ENCODE measurements around the gene ZIC2. TPM values are rescaled to one million over a fixed set of nuclear protein-coding genes. Genes with fewer than 3 reads are reported as not detected.

Gene ZIC2
- total RNA-seq, 1 donor from 2014 or later, result 52.4 TPM

DNA sequence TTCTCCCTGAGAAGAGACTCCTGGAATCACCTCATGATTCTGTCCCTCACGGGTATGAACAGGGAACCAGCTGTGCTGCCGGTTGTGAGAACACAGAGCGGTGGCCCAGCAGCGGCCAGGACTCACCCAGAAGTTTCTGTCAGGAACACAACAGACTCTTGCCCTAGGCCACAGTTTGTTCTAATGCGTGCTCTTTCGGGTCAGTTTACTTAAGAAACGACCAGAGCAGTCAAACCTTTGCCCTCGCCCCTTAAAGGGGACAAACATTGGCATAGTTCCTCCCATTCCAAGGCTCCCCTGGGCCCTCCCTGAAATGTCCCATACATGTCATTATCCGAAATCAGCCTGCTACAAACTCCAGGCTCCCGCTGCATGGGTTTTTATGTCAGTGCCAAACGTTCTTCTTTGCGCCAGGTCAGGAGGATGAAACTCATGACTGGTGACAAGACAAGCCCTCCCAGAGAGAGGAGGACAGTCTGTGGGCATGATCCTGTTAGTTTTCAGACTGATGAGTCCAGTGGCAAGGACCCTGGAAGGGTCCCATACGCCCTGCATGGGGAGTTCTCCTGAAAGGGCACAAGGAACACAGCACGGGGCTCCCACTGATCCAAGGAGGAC, 28.3 kb upstream of the ZIC2 start:
- DNase-seq (ENCODE audit: low spot score), result no peak
- no peak overlapping the region for H3K27ac ChIP-seq
- no peak overlapping the region for H3K4me2 ChIP-seq
- peaks cover 82% of the 10 kb centered on the region for H3K4me1 Mint-ChIP-seq
- TF ChIP-seq, protein P1, sequence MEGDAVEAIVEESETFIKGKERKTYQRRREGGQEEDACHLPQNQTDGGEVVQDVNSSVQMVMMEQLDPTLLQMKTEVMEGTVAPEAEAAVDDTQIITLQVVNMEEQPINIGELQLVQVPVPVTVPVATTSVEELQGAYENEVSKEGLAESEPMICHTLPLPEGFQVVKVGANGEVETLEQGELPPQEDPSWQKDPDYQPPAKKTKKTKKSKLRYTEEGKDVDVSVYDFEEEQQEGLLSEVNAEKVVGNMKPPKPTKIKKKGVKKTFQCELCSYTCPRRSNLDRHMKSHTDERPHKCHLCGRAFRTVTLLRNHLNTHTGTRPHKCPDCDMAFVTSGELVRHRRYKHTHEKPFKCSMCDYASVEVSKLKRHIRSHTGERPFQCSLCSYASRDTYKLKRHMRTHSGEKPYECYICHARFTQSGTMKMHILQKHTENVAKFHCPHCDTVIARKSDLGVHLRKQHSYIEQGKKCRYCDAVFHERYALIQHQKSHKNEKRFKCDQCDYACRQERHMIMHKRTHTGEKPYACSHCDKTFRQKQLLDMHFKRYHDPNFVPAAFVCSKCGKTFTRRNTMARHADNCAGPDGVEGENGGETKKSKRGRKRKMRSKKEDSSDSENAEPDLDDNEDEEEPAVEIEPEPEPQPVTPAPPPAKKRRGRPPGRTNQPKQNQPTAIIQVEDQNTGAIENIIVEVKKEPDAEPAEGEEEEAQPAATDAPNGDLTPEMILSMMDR (IDR thresholded peaks at IDR 0.05), result no peak
- TF ChIP-seq EZH2 (IDR thresholded peaks at IDR 0.05) (no peak), EZH2phosphoT487 (IDR thresholded peaks at IDR 0.05) (no peak)
- H3K9me3 Mint-ChIP-seq, result no peaks in the 10 kb centered on the region
- no peak overlapping the region for H3K9ac ChIP-seq
- H3F3A ChIP-seq (ENCODE audit: low read depth), result peaks cover 49% of the 10 kb centered on the region
- peaks cover 4% of the 10 kb centered on the region for H3K36me3 Mint-ChIP-seq
- H3K4me3 Mint-ChIP-seq, result peak overlapping the region; percentile 92
- peaks cover 43% of the 10 kb centered on the region for H3K4me1 ChIP-seq
- H3K4me3 ChIP-seq, result no peak overlapping the region
- H3K27me3 Mint-ChIP-seq (ENCODE audit: insufficient read depth, low read depth), result peaks cover 8% of the 10 kb centered on the region
- peaks cover 19% of the 10 kb centered on the region for H3K27me3 ChIP-seq
- H3K79me2 ChIP-seq (ENCODE audit: low read depth), result peaks cover 26% of the 10 kb centered on the region
- peak overlapping the region; percentile 62 for H3K27ac Mint-ChIP-seq
- no peak overlapping the region for H2AFZ ChIP-seq (replicated peaks)
- no peaks in the 10 kb centered on the region for H3K9me3 ChIP-seq (ENCODE audit: low read depth)
- no peaks in the 10 kb centered on the region for H3K36me3 ChIP-seq
- H4K20me1 ChIP-seq (ENCODE audit: low read depth), result peaks cover 11% of the 10 kb centered on the region

DNA sequence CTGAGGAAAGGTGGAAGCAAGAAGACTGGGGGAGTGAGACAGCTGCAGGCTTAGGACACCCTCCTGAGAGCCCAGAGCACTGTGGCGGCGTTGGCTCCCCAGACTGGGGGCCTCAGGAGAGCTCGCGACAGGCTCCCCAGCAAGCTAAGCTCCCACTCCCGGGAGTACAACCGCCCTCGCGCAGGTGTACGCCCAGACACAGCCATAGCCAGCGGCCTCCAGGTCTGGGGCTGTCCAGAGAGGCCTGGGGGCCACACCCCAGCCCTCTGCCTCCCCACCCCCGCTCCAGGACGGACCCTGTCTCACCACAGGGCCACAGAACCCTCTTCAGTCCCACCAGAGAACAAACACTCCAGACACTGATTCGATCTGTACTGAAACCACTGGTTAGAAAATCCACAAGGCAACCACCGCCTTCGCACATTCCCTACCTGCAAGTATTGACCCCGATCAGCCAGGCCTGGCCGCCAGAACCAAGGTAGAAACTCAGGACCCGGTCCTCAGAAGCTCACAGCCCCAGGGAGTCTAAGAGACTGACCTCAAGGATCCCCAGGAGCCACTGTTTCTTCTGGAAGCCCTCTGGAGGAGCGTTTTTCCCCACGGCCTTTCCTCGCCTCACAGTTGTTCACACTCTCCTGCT, 26.4 kb upstream of the ZIC2 start:
- Histone ChIP-seq H3F3A (ENCODE audit: low read depth) (peaks cover 59% of the 10 kb centered on the region), H3K27ac (no peak overlapping the region), H2AFZ (replicated peaks) (peak overlapping the region; percentile 67), H3K27me3 (peaks cover 19% of the 10 kb centered on the region), H4K20me1 (ENCODE audit: low read depth) (no peaks in the 10 kb centered on the region), H3K4me2 (peak overlapping the region; percentile 93), H3K4me1 (peaks cover 39% of the 10 kb centered on the region), H3K36me3 (no peaks in the 10 kb centered on the region), H3K4me3 (peak overlapping the region; percentile 56), H3K9ac (no peak overlapping the region), H3K9me3 (ENCODE audit: low read depth) (no peaks in the 10 kb centered on the region), H3K79me2 (ENCODE audit: low read depth) (peaks cover 27% of the 10 kb centered on the region)
- H3K4me3 Mint-ChIP-seq, result peak overlapping the region; percentile 92
- peaks cover 3% of the 10 kb centered on the region for H3K27me3 Mint-ChIP-seq (ENCODE audit: insufficient read depth, low read depth)
- DNase-seq (ENCODE audit: low spot score), result no peak
- H3K4me1 Mint-ChIP-seq, result peaks cover 80% of the 10 kb centered on the region
- no peaks in the 10 kb centered on the region for H3K9me3 Mint-ChIP-seq
- H3K27ac Mint-ChIP-seq, result peak overlapping the region; percentile 98
- peaks cover 4% of the 10 kb centered on the region for H3K36me3 Mint-ChIP-seq
- TF ChIP-seq EZH2 (IDR thresholded peaks at IDR 0.05) (no peak), EZH2phosphoT487 (IDR thresholded peaks at IDR 0.05) (no peak)
- TF ChIP-seq, protein P1 (IDR thresholded peaks at IDR 0.05), result no peak

DNA sequence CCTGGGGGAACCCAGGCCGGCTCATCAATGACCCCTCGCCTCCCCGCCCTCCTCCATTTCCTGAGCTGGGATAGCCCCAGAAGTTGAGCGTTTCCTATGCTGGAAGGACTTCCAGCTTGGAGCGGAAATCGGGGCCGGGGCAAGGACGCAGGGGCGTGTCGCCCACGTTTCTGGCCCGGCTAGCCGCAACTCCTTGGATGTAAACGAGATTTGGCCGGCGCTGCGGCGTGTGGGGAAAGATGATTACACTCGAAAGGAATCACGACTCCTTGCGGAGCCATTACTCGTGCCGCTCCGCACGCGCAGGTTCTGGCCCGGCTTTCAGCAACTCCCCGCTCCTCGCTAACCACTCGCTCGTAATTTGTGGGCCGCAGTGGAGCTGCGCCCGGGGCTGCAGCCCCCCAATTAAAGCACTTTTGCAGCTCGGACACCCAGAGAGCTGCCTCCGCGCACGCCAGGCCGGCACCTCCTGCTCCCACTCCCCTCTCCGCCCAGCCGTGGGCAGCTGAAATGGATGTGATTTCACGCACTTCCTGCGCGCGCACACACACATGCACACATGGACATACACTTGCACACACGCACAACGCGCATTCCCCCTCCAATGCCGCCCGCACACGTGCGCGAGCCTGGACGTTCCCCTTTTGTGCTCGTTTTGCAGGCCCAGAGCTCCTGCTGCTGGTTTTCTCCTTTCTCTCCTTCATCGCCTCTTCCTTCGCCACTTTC, 25.7 kb upstream of the ZIC2 start:
- no peak overlapping the region for H3K27ac ChIP-seq
- H3K4me2 ChIP-seq, result peak overlapping the region; percentile 93
- H3K79me2 ChIP-seq (ENCODE audit: low read depth), result peaks cover 34% of the 10 kb centered on the region
- H4K20me1 ChIP-seq (ENCODE audit: low read depth), result no peaks in the 10 kb centered on the region
- peak overlapping the region; percentile 92 for H3K4me3 Mint-ChIP-seq
- H3K36me3 ChIP-seq, result no peaks in the 10 kb centered on the region
- peaks cover 3% of the 10 kb centered on the region for H3K27me3 Mint-ChIP-seq (ENCODE audit: insufficient read depth, low read depth)
- H3K4me3 ChIP-seq, result peak overlapping the region; percentile 56
- H3K9ac ChIP-seq, result no peak overlapping the region
- peak overlapping the region; percentile 98 for H3K27ac Mint-ChIP-seq
- peaks cover 76% of the 10 kb centered on the region for H3K4me1 Mint-ChIP-seq
- peaks cover 64% of the 10 kb centered on the region for H3F3A ChIP-seq (ENCODE audit: low read depth)
- peaks cover 22% of the 10 kb centered on the region for H3K27me3 ChIP-seq
- TF ChIP-seq, protein P1 (IDR thresholded peaks at IDR 0.05), result no peak
- TF ChIP-seq EZH2phosphoT487 (IDR thresholded peaks at IDR 0.05), result no peak
- TF ChIP-seq EZH2 (IDR thresholded peaks at IDR 0.05), result no peak
- peaks cover 46% of the 10 kb centered on the region for H3K4me1 ChIP-seq
- peak overlapping the region; percentile 67 for H2AFZ ChIP-seq (replicated peaks)
- DNase-seq (ENCODE audit: low spot score), result peak; percentile 67
- H3K9me3 ChIP-seq (ENCODE audit: low read depth), result no peaks in the 10 kb centered on the region
- no peaks in the 10 kb centered on the region for H3K9me3 Mint-ChIP-seq
- H3K36me3 Mint-ChIP-seq, result peaks cover 4% of the 10 kb centered on the region

All from neural progenitor cell (in vitro differentiated cells).